SU-DHL-6 (cell line): ENCODE data around the gene CLEC11A.

Experiments
- CTCF ChIP-seq: fragments of 200-600 bp; sonication (generic); IDR thresholded peaks from one replicate; pipeline ENCODE4 v1.5.1; 2017; ENCODE audit warnings: antibody characterized with exemption, mild to moderate bottlenecking, low read length, moderate library complexity; ENCODE audit not compliant: insufficient read depth, poor library complexity, severe bottlenecking
- EZH2phosphoT487 ChIP-seq: fragments of 200-600 bp; sonication (generic), shearing (Covaris generic); conservative IDR thresholded peaks from 2 replicates; pipeline ENCODE4 v1.6.1; 2018; ENCODE audit warnings: mild to moderate bottlenecking, antibody characterized with exemption, low read length, moderate library complexity, mixed read lengths

GRCh38 chr19:50695251-50696093 lies 27.7 kb upstream of the CLEC11A start:
- TF ChIP-seq CTCF = no peak
- no peak for TF ChIP-seq EZH2phosphoT487
